Peyer's patch (tissue), 4 donors: ENCODE data around the gene HADHA.

Source experiments
- POLR2A ChIP-seq, 2 donors: fragments of 450-650 bp; IDR thresholded peaks; one replicate each; pipeline ENCODE4 v1.5.1; 2017; ENCODE audit warnings: antibody characterized with exemption in 2 of 2, mild to moderate bottlenecking in 2 of 2, moderate library complexity in 2 of 2
- TF ChIP-seq, protein P1 (sequence below), 6 experiments: fragments of 450-650 bp in 4 of 6; fragments of 200-600 bp in 2 of 6; sonication (generic) in 1 of 6; IDR thresholded peaks; one replicate each; pipeline ENCODE4 v1.5.1; 2017 to 2019; ENCODE audit warnings: antibody characterized with exemption in 6 of 6, mild to moderate bottlenecking in 3 of 6, moderate library complexity in 1 of 6

DNA sequence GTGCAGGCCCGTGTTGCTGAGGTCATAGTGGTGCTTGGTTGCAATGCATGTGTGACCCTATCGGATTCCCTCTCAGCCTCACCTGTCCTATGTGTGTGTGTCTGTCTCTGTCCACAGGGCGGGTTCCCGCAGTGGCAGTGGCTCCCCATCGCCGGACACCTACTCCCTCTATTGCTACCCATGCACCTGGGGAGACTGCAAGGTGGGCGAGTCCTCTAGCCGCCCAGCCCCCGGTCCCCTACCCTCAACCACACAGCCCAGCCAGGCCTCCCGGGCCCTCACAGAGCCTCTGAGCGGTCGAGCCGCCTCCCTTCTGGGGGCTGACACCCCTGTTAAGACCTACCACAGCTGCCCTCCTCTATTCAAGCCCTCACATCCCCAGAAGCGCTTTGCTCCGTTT lies 57.3 kb downstream of the HADHA start:
- TF ChIP-seq, protein P1, sequence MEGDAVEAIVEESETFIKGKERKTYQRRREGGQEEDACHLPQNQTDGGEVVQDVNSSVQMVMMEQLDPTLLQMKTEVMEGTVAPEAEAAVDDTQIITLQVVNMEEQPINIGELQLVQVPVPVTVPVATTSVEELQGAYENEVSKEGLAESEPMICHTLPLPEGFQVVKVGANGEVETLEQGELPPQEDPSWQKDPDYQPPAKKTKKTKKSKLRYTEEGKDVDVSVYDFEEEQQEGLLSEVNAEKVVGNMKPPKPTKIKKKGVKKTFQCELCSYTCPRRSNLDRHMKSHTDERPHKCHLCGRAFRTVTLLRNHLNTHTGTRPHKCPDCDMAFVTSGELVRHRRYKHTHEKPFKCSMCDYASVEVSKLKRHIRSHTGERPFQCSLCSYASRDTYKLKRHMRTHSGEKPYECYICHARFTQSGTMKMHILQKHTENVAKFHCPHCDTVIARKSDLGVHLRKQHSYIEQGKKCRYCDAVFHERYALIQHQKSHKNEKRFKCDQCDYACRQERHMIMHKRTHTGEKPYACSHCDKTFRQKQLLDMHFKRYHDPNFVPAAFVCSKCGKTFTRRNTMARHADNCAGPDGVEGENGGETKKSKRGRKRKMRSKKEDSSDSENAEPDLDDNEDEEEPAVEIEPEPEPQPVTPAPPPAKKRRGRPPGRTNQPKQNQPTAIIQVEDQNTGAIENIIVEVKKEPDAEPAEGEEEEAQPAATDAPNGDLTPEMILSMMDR (IDR thresholded peaks at IDR 0.05): no peak
- no peak for TF ChIP-seq POLR2A (IDR thresholded peaks at IDR 0.05)
